NCI-H2196 (cell line): ENCODE data around the gene CSTPP1.
"Not testable (repeated sequence)": the region's sequence is repeated elsewhere in the genome, so short reads cannot be mapped to it uniquely, and the experiment has no call there.

Experiments used
- DNase-seq: peaks from one replicate; lab custom pipeline; 2025; ENCODE audit not compliant: unreplicated experiment; lab: John Stamatoyannopoulos, UW

CSTPP1 gene

DNA sequence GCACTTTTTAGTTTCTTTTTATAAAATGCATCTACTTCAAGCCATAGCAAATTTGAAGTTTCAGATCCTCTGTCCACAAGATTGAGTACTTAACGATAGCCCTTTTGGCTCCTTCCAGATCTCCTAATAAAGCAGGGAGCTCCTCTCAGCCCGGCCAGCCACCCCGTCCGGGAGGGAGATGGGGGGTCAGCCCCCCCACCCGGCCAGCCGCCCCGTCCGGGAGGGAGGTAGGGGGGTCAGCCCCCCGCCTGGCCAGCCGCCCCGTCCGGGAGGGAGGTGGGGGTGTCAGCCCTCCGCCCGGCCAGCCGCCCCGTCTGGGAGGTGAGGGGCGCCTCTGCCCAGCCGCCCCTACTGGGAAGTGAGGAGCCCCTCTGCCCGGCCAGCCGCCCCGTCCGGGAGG is 160.3 kb downstream of the CSTPP1 start:
- DNase-seq: not testable (repeated sequence)

DNA sequence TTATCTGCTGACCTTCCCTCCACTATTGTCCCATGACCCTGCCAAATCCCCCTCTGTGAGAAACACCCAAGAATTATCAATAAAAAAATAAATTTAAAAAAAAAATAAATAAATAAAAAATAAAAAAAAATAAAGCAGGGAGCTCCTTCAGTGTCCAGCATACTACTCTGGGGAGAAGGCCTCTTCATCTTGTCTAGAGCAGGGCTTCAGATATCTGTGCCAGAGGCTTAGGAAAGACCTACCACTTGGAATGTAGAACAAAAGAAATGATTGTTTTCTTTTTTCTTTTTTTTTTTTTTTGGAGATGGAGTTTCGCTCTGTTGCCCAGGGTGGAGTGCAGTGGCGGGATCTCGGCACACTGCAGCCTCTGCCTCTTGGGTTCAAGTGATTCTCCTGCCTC is 161.7 kb downstream of the CSTPP1 start:
- DNase-seq: not testable (repeated sequence)

DNA sequence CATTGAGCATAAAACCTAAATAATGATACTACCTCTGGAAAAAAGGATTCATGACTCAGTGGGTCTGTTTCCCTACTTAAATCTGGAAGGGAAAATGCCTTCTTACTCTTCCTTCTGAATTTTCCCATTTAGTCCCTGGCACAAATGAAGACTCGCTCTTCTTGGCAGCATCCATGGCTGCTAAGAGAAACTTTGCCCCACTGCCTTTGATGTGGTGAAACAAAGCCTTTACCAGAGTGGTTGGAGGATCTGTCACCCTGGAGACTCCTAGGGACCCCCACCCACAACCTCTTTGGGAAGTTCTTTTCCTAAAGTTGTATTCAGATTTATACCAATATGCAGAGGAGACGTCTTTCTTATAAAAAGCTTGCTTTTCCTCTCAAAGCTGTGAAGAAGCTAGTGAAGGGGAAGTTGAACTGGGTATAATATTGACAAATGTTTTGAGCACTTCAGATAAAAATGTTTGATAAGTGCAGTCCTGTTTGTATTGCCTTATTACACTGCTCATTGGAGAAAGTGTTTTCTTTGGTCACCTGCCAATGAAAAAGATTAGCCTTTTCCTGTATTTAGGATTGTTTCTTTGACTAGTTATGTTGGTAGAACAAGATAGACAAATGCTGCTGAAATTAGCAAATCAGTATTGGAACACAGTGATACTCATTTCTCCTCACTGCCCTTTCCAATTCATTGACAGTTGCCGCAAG is 162.8 kb downstream of the CSTPP1 start:
- peak; percentile 52 for DNase-seq

DNA sequence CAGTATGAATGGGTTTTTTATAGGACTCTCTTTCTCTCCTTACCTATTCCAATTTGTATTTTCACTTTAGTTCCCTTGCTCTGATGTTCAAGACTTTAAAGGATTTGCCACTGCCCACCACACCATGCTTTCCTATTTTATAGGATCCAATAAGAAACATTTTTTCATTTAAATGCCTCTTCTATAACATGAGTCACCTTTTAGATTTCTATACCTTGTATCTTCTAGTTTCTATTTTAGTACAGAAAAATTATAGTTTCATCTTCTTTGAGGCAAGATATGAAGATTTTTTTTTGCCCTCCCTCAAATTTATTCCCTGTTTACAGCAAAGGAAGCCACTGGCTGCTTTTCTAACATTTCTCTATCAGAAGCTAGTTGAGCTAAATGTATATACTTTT is 163.4 kb downstream of the CSTPP1 start:
- DNase-seq: no peak

DNA sequence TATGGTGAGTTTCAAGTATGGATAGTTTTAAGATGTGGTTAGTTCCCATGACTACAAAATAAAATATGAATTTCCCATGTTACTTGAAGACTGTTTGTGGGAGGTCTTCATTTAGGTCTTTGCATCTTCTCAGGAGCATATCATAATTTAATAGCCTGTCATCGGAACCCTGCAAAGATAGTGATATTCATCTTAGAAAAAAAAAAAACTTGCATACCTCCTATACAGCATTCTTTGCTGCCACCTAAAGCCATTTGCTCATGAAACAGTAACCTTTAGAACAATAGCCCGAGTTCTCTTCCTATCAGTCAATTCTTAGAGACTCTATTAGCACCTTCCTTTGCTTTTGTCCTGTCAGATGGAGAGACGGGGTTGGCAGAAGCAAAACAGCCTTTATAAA is 164.8 kb downstream of the CSTPP1 start:
- no peak for DNase-seq

DNA sequence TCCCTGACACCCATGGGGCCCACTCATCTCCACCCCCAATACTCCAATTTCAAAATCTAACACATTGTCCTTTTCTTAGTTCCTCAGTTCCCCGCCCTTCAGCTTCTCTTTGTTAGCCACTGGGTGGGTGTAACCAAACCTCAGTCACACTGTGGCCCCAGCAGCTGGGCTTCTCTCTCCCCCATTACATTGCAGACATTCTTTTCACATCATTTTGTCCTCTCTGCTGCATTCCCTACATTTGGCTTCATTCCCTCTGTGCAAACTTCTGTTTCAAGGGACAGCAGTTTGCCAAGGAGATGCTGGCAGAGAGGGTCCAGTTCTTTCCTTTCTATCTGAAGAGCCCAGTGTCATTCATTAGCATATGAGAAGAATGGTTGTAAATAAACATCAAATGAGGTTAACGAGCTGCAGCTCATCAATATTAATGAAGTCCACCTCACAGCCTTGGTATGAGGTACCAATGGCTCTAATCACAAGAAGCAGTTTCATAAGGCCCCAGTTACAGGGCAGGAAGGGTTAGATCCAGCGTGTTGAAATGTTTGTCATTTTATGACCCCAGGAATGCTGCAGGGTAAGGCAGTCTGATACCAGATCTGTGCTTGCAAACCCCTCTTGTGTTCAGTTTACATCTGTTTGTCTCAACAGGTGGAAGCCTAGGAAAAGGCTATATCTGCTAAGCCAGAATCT is 167.8 kb downstream of the CSTPP1 start:
- DNase-seq: no peak

DNA sequence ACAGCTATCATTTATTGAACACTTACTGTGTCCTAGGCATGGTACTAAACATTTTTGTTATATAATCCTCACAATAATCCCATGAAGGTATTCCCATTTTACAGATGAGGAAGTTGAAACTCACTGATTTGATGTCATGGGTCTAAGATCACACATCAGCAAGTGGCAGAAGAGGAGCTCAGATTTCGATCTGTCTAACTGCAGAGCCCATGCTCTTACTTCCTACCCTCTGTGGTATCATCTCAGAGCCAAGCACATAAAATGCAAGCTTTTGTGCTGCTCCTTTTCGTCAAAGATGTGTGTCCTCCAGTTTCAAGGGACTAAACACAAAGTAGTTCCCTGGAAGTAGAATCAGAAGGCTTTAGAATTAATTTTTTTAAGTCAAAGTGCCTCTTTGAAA is 169.0 kb downstream of the CSTPP1 start:
- DNase-seq: no peak

DNA sequence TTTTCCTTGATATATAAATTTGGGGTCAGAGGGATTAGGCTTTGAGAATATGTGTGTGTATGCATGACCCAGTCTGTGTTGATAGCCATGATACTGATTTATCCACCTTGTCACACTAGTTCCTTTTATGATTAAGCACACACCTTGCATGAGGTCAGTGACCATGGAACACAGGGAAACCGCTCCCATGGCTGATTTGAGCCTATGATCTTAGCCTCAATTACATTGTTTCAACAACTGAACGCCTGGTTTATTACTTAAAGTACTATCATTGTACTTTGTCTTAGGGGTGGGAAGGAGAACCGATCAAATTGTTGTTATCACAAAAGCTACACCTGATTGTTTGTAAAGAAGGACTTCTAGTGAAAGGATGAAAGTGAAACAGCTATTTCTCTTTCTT is 169.4 kb downstream of the CSTPP1 start:
- DNase-seq: no peak

DNA sequence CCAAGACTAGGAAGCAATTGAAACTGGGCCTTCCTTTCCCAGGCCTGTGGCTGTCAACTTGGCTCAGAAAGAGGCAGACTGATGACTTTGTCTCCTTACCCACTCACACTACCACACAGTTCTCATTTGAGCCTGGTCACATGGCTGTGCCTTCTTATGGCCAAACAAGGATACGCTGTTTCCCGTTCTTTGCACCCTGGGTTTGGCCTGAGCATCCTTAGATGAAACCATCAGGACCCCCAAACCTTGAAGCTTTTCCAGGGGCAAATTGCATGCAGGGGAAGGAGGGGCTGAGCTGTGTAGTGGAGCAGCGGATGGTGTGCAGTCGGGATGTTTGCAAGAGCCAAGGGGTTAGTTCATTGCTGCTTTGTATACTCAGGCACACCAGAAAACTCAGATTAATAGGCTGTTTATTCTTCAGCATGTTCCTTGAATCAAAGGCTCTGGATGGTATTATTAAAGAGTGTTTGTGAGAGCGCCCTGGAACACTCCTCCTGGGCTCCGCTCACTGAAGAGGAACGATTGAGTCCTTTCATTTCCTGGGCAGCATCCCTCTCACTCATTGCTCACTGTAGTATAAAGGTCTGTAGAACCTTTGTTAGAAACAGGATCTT is 170.3 kb downstream of the CSTPP1 start:
- DNase-seq: peak; percentile 48

DNA sequence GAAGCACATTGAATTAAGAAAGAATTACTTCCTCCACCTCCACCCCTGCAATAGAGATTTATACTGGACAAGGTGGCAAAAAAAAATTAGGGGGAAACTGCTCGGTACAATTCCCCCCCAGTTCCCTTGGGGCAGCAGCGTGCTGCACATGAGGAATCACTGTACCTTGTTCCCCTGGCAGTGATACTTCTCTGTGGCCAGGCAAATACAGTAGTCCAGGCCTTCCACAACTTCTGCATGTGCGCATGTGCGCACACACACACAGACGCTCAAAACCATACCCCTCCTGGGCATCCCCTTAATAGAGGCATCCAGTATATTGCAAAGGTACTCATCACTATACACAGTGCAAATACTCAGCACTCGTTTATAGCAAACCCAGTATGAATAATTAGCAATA is 171.2 kb downstream of the CSTPP1 start:
- no peak for DNase-seq

DNA sequence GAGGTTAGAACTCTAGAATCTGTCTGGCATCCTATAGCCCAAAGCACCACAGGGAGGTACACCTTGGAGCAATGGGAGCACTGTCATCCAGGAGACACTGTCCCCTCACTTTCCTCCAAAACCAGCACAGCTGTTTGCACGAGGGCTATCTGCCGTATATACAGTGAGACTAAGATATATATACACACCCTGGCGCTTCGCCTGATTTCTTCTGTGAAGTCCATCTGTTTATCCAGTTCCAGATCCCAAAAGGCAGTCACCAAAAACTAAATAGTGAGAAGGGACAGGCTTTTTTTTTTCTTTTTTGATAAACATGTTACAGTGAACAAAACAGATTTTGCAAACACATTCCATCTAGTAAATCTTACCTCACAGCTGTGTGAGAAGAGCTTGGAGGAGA is 171.7 kb downstream of the CSTPP1 start:
- no peak for DNase-seq

DNA sequence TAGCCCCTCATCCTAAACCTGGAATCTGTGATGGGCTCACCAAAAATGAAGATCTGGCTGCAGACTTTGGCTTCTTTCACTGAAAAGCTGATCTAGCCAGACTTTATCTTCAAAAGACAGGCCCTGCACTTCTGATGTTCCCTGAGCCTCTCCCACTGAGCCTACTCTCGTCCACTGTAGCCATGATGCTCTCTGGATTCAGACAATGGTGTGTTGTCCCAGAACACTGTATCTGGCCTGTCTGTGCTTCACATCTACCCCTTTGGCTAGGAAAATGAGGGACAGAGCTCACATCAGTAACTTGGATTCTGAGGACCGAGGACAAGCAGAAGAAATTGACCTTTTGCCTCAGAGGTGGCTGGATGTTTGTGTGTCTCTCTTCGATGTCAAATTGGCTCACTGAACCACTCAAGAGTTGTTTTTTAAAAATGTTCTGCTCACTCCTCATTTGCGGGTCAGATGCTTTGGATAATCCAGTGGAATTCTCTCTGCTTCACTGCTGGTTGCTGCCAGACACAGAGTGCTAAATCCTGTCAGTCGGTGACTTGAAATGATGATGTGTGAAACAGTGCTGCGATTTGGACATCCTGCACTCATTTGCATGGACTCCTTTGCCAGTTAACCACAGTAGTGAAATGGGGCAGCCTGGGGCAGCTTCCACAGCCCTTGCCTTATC is 172.6 kb downstream of the CSTPP1 start:
- no peak for DNase-seq

DNA sequence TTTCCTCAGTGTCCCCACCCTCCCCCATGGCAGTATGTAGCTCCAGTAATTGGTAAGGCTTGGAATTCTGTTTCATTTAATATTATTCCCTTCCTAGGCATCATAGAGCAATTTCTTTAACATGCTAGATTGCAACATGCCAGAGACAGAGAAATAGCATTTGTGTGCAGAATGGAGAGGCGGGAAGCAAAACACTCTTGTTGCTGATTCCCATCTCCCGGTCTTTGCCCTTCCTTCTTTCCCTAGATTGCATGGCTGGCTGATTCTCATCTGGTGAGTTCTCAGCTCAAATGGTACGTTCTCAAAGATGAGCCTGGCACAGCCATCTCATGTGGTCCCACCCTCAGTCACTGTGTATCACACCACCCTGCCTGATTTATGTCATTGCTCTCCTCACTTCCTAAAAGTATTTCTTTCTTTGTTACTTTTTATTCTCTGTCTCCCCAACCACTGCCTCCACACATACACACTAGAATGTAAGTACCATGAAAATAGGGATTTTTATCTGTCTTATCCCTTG is 173.2 kb downstream of the CSTPP1 start:
- DNase-seq: no peak

DNA sequence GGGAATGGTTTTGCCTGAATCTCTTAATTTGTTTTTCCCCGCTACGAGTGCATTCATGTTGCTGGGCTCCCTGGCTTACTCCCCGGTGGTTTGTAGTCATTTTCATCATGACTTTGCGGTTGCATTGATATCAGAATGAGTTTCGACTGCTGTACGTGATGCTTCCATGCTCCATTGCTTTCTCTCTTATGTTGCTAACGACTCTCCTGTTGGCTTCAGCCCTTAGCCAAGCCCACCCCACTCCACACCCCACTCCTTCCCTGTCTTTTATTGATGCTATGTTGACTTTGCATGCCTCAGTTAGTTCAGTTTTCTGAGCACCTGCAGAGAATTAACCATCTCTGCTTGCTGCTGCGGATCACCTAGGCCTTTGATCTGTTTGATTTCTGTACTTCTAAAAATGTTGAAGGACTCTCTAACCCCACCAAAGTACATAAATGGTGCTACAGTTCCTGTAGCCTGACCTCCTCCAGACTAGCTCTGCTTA is 174.8 kb downstream of the CSTPP1 start:
- DNase-seq: peak; percentile 86

DNA sequence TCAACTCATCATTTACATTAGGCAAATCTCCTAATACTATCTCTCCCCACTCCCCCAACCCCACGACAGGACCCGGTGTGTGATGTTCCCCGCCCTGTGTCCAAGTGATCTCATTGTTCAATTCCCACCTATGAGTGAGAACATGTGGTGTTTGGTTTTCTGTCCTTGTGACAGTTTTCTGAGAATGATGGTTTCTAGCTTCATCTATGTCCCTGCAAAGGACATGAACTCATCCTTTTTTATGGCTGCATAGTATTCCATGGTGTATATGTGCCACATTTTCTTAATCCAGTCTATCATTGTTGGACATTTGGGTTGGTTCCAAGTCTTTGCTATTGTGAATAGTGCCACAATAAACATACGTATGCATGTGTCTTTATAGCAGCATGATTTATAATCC is 176.4 kb downstream of the CSTPP1 start:
- DNase-seq: not testable (repeated sequence)

DNA sequence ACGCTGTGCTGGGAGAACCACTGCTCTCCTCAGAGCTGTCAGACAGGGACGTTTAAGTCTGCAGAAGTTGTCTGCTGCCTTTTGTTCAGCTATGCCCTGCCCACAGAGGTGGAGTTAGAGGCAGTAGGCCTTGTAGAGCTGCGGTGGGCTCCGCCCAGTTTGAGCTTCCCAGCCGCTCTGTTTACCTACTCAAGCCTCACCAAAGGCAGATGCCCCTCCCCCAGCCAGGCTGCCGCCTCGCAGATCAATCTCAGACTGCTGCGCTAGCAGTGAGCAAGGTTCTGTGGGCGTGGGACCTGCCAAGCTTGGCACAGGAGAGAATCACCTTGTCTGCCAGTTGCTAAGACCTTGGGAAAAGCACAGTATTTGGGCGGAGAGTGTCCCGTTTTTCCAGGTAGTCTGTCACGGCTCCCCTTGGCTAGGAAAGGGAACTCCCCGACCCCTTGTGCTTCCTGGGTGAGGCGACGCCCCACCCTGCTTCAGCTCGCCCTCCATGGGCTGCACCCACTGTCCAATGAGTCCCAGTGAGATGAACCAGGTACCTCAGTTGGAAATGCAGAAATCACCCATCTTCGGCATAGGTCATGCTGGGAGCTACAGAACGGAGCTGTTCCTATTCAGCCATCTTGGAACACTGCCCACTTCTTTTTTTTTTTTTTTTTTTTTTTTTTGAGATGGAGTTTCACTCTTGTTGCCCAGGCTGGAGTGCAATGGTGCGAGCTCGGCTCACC is 182.6 kb downstream of the CSTPP1 start:
- DNase-seq: not testable (repeated sequence)

DNA sequence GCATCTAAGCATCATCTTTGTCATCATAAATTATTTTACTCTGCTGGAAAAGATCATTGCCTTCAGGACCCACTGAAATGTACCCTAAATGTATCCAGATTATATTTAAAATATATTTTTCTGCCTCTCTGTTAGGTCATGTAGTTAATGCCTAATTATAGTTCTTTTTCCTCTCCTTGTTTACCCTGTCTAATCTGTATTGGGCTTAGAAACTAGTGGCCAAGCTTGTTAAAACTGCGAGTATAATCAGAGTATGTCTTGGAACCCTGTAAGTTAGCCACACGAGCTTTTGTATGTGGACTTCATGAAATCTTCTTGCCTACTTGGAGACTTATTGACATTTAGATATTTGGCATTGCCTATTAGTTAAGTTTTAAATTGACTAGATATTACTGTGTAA is 184.5 kb downstream of the CSTPP1 start:
- DNase-seq: no peak

DNA sequence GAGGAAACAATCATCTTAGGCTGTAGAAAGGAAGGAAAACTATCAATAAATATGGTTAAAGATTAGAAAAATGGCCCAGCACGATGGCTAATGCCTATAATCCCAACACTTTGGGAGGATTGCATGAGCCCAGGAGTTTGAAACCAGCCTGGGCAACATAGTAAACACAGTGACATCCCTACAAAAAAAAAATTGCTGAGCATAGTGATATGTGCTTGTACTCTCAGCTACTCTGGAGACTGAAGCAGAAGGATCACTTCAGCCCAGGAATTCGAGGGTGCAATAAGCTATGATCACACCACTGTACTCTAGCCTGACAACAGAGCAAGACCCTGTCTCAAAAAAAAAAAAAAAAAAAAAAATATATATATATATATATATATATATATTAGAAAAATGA is 185.2 kb downstream of the CSTPP1 start:
- DNase-seq: no peak

DNA sequence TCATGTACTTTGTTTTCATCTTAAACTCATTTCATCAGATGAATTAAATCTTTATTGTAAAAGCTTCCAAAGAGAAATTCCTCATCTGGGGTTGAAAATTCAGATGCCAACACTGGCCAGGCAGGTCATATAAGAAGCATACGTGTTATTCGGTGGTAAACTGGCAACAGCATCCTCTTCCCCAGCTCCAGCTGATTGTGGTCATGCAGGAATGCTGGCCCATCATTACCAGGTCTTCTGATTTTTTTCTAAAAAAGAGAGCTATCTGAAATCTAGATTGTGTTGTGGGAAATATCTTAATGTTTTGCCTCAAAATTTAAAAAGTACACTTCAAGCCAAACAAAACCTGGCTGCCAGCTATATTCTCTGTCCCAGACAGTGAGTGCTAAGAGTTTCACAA is 186.5 kb downstream of the CSTPP1 start:
- no peak for DNase-seq

DNA sequence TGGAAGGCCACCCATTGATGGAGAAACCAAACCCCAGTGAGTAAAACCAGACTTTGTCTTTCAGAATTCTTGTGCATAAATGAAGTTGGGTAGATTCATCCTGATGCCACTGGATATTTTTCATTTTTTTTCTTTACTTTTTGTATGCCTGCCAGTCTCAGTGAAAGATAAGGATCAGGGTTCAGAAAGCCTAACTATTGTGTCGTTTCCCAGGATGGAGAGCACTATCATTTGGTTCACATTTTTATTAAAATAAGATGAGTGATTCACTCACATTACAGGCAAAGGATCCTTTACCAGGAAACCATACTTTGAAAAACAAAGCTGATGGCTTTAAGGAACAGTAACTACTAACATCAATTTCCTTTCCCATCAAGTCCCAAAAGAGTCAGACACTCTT is 188.1 kb downstream of the CSTPP1 start:
- no peak for DNase-seq

DNA sequence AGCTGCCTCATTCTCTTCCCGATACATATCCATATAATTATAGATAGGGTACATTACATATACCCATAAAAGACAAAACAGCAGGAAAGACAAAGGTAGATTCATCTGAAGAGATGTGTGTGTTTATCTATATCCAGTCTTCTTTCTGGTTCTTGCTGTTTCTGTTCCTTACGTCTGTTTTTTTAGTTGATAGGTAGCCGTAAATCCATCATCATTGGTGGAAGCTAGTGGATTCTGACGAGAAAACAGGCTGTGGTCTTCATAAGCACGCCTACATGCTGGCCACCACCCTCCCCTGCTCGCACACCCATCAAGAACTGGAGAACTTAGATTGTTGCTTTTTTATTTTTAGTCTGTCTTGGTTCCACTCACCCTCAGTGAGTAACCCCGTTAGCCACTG is 188.5 kb downstream of the CSTPP1 start:
- DNase-seq: no peak
